HCT116 (cell line): ENCODE data around the gene STYXL2. TPM values are rescaled to one million over a fixed set of nuclear protein-coding genes. Genes with fewer than 3 reads are reported as not detected.
A peak's percentile ranks its signal among the peaks of the same experiment; 100 is the strongest.

Experiments
- ATAC-seq: fragments of 200-7000 bp; cut with Tn5 transposase; 2 replicates; pipeline ENCODE4 v1.9.1; 2020; ENCODE audit warnings: mild to moderate bottlenecking, moderate library complexity
- BruUV-seq: library from RNA; stranded (reverse); fragments of 400-500 nt; replicated peaks from 2 replicates; lab custom pipeline; 2021; lab: Mats Ljungman, UMichigan
- CTCF ChIA-PET: fragments of 300-600 bp; sonication (Branson Sonifier 250); formaldehyde crosslinking; loops from one replicate; lab custom pipeline; 2021; ENCODE audit warnings: antibody characterized with exemption; lab: Charles Lee
- POLR2A ChIA-PET: fragments of 300-600, 350-600 bp; sonication (Branson Sonifier 250); formaldehyde crosslinking; loops from one replicate; lab custom pipeline; 2021; ENCODE audit warnings: antibody characterized with exemption; lab: Charles Lee
- RAD21 ChIA-PET, 2 experiments: fragments of 300-600 bp; sonication (Branson Sonifier 250); formaldehyde crosslinking; loops; one replicate each; lab custom pipeline; 2023; ENCODE audit warnings: low total read pairs in 2 of 2; ENCODE audit not compliant: uncharacterized antibody in 2 of 2, unreplicated experiment in 2 of 2, low non-redundant PET in 1 of 2; lab: Charles Lee
- DNase-seq: peaks from one replicate; pipeline ENCODE4 v3.0.0-alpha.2; 2010; ENCODE audit warnings: low read depth, low spot score
- H2AFZ ChIP-seq: fragments of 200-600 bp; shearing (Covaris generic), sonication (generic); 2 replicates; pipeline ENCODE4 v1.6.1; 2017; ENCODE audit warnings: low read depth, mixed run types, mixed read lengths, antibody characterized with exemption, low read length; ENCODE audit not compliant: poor library complexity, severe bottlenecking
- H3K27ac ChIP-seq: 2 replicates; pipeline ENCODE4 v1.5.1; 2012; ENCODE audit warnings: low read depth, low read length
- H3K27me3 ChIP-seq: fragments of 200-600 bp; sonication (generic); 2 replicates; pipeline ENCODE4 v1.6.1; 2016; ENCODE audit warnings: mixed run types, low read length, mixed read lengths; ENCODE audit not compliant: insufficient read depth
- H3K36me3 ChIP-seq, 2 experiments: fragments of 200-500 bp in 1 of 2; fragments of 200-600 bp in 1 of 2; sonication (Bioruptor generic) in 1 of 2; sonication (generic) in 1 of 2; 2 replicates each; pipeline versions ENCODE4 v1.5.1 to v1.6.1; 2014 to 2016; ENCODE audit warnings: low read length in 2 of 2, inconsistent platforms in 1 of 2, mixed read lengths in 1 of 2, mixed run types in 1 of 2; ENCODE audit not compliant: insufficient read depth in 2 of 2, control insufficient read depth in 1 of 2
- H3K4me1 ChIP-seq, 2 experiments: fragments of 200-600 bp in 1 of 2; sonication (generic) in 1 of 2; 2 replicates each; pipeline versions ENCODE4 v1.5.1 to v1.6.1; 2012 to 2017; ENCODE audit warnings: low read length in 2 of 2, inconsistent platforms in 1 of 2, mild to moderate bottlenecking in 1 of 2, mixed read lengths in 1 of 2, mixed run types in 1 of 2, moderate library complexity in 1 of 2; ENCODE audit not compliant: insufficient read depth in 2 of 2, control insufficient read depth in 1 of 2
- H3K4me2 ChIP-seq: fragments of 200-600 bp; sonication (generic); 2 replicates; pipeline ENCODE4 v1.6.1; 2017; ENCODE audit warnings: mixed run types, low read length, mixed read lengths
- H3K4me3 ChIP-seq, 2 experiments: fragments of 200-600 bp in 1 of 2; sonication (generic) in 1 of 2; replicated peaks in 1 of 2; 2 replicates each; pipeline ENCODE4 v1.5.1; 2011 to 2016; ENCODE audit warnings: low read length in 2 of 2, control low read depth in 1 of 2, low read depth in 1 of 2, mild to moderate bottlenecking in 1 of 2, mixed read lengths in 1 of 2, mixed run types in 1 of 2
- H3K79me2 ChIP-seq: fragments of 200-600 bp; sonication (generic); 2 replicates; pipeline ENCODE4 v1.6.1; 2017; ENCODE audit warnings: mild to moderate bottlenecking, mixed run types, low read length, moderate library complexity, mixed read lengths; ENCODE audit not compliant: insufficient read depth
- H3K9ac ChIP-seq: fragments of 200-600 bp; sonication (generic); 2 replicates; pipeline ENCODE4 v1.6.1; 2016; ENCODE audit warnings: low read length, mixed read lengths
- H3K9me2 ChIP-seq: fragments of 200-600 bp; sonication (generic), shearing (Covaris generic); 2 replicates; pipeline ENCODE4 v1.6.1; 2017; ENCODE audit warnings: mixed run types, mild to moderate bottlenecking, moderate library complexity; ENCODE audit not compliant: insufficient read depth
- H3K9me3 ChIP-seq, 2 experiments: fragments of 200-500 bp in 1 of 2; fragments of 200-600 bp in 1 of 2; sonication (Bioruptor generic) in 1 of 2; sonication (generic) in 1 of 2; 2 replicates each; pipeline ENCODE4 v1.6.1; 2014 to 2017; ENCODE audit warnings: low read length in 2 of 2, mixed read lengths in 2 of 2, inconsistent platforms in 1 of 2, low read depth in 1 of 2, mild to moderate bottlenecking in 1 of 2, mixed run types in 1 of 2, moderate library complexity in 1 of 2; ENCODE audit not compliant: control insufficient read depth in 1 of 2, insufficient read depth in 1 of 2
- H4K20me1 ChIP-seq: fragments of 200-600 bp; sonication (generic), shearing (Covaris generic); 2 replicates; pipeline ENCODE4 v1.6.1; 2017; ENCODE audit warnings: mixed run types, mild to moderate bottlenecking, moderate library complexity; ENCODE audit not compliant: insufficient read depth
- EGR1 ChIP-seq: IDR thresholded peaks from 2 replicates; pipeline ENCODE4 v1.6.1; 2012; ENCODE audit warnings: low read depth
- ELF1 ChIP-seq: IDR thresholded peaks from 2 replicates; pipeline ENCODE4 v1.6.1; 2012; ENCODE audit warnings: low read depth, borderline replicate concordance
- EZH2 ChIP-seq: fragments of 200-600 bp; sonication (generic); IDR thresholded peaks from 2 replicates; pipeline ENCODE4 v1.6.1; 2017; ENCODE audit warnings: antibody characterized with exemption, mixed run types
- FOSL1 ChIP-seq: IDR thresholded peaks from 2 replicates; pipeline ENCODE4 v1.6.1; 2012; ENCODE audit warnings: low read depth
- JUND ChIP-seq: IDR thresholded peaks from 2 replicates; pipeline ENCODE4 v1.6.1; 2012
- POLR2A ChIP-seq: IDR thresholded peaks from 2 replicates; pipeline ENCODE4 v1.7.0; 2011; ENCODE audit warnings: borderline replicate concordance; ENCODE audit not compliant: insufficient read depth, insufficient read length; ENCODE audit errors: extremely low read depth
- POLR2AphosphoS5 ChIP-seq: IDR thresholded peaks from 2 replicates; pipeline ENCODE4 v1.6.1; 2011; ENCODE audit warnings: mild to moderate bottlenecking, low read depth, low read length, moderate library complexity
- RAD21 ChIP-seq: IDR thresholded peaks from 2 replicates; pipeline ENCODE4 v1.6.1; 2012; ENCODE audit warnings: low read depth, mild to moderate bottlenecking
- SIN3A ChIP-seq: IDR thresholded peaks from 2 replicates; pipeline ENCODE4 v1.6.1; 2012; ENCODE audit warnings: low read depth
- SP1 ChIP-seq: IDR thresholded peaks from 2 replicates; pipeline ENCODE4 v1.6.1; 2012; ENCODE audit warnings: low read depth
- SRF ChIP-seq: IDR thresholded peaks from 2 replicates; pipeline ENCODE4 v1.6.1; 2012; ENCODE audit warnings: low read depth
- TCF7L2 ChIP-seq: IDR thresholded peaks from 2 replicates; pipeline ENCODE4 v1.7.0; 2011; ENCODE audit warnings: borderline replicate concordance, inconsistent platforms; ENCODE audit not compliant: insufficient read depth, insufficient read length; ENCODE audit errors: extremely low read depth
- YY1 ChIP-seq: IDR thresholded peaks from 2 replicates; pipeline ENCODE4 v1.6.1; 2011; ENCODE audit warnings: low read length, low read depth, moderate library complexity, mild to moderate bottlenecking; ENCODE audit not compliant: insufficient replicate concordance; ENCODE audit errors: extremely low read depth
- ZNF274 ChIP-seq: fragments of 200-500 bp; sonication (Bioruptor generic); IDR thresholded peaks from 2 replicates; pipeline ENCODE4 v1.6.1; 2014; ENCODE audit warnings: mild to moderate bottlenecking, low read depth, low read length, inconsistent platforms
- intact Hi-C: fragments of 100-400 bp; cut with micrococcal nuclease; formaldehyde crosslinking; loops from 2 replicates; pipeline ENCODE4 v1.10.0; 2022
- total RNA-seq: library from RNA; stranded (reverse); gene quantifications from one replicate; pipeline ENCODE4 v1.2.1, GENCODE V29; 2021; ENCODE audit not compliant: unreplicated experiment
- TF ChIP-seq, protein P1 (sequence below): IDR thresholded peaks from 2 replicates; pipeline ENCODE4 v1.6.1; 2012; ENCODE audit warnings: low read depth
- TF ChIP-seq, protein P2 (sequence below): IDR thresholded peaks from 2 replicates; pipeline ENCODE4 v1.6.1; 2011; ENCODE audit warnings: mild to moderate bottlenecking, low read length, moderate library complexity; ENCODE audit not compliant: insufficient replicate concordance; ENCODE audit errors: extremely low read depth
- TF ChIP-seq, protein P3 (sequence below): IDR thresholded peaks from 2 replicates; pipeline ENCODE4 v1.6.1; 2012
- TF ChIP-seq, protein P4 (sequence below): IDR thresholded peaks from 2 replicates; pipeline ENCODE4 v1.6.1; 2012

STYXL2 gene
- total RNA-seq, 1 experiment from 2014 or later, result not detected

DNA sequence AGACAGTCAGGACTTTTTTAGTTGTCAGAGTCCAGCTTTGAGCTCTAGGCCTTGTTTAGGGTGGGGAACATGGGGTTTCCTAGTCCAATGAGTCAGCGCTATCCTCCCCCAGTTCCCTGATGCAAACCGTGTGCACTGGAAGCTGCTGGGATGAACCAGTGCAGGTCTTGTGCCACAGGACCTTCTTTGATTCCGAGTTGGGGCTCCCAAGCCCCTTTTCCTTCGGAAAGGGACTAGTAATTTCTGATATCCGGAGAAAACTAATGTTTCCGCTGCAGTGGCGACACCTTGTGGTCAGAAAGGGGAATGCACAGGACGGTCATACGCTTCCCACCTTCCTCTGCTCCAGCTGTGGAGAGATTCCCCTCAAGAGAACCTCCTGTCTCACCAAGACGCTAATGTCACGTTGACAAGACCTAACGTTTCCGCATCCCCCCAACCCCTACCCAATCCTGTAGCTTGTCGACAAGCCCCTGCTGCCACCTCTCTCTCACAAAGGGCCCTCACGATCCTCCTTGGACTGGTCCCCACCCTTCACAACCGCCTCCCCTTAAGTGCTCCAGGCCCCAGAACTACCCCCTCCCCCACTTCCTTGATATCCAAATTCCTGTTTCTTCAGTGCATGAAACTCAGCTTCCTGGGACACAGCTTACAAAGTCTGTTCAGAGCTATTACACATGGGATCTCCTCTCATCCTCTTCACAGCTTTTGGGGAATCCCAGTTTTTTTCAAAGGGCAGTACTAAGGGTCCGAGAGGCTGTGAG is 34.6 kb upstream of the STYXL2 start (continued):
- TF ChIP-seq, protein P1, sequence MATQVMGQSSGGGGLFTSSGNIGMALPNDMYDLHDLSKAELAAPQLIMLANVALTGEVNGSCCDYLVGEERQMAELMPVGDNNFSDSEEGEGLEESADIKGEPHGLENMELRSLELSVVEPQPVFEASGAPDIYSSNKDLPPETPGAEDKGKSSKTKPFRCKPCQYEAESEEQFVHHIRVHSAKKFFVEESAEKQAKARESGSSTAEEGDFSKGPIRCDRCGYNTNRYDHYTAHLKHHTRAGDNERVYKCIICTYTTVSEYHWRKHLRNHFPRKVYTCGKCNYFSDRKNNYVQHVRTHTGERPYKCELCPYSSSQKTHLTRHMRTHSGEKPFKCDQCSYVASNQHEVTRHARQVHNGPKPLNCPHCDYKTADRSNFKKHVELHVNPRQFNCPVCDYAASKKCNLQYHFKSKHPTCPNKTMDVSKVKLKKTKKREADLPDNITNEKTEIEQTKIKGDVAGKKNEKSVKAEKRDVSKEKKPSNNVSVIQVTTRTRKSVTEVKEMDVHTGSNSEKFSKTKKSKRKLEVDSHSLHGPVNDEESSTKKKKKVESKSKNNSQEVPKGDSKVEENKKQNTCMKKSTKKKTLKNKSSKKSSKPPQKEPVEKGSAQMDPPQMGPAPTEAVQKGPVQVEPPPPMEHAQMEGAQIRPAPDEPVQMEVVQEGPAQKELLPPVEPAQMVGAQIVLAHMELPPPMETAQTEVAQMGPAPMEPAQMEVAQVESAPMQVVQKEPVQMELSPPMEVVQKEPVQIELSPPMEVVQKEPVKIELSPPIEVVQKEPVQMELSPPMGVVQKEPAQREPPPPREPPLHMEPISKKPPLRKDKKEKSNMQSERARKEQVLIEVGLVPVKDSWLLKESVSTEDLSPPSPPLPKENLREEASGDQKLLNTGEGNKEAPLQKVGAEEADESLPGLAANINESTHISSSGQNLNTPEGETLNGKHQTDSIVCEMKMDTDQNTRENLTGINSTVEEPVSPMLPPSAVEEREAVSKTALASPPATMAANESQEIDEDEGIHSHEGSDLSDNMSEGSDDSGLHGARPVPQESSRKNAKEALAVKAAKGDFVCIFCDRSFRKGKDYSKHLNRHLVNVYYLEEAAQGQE, result no peak

DNA sequence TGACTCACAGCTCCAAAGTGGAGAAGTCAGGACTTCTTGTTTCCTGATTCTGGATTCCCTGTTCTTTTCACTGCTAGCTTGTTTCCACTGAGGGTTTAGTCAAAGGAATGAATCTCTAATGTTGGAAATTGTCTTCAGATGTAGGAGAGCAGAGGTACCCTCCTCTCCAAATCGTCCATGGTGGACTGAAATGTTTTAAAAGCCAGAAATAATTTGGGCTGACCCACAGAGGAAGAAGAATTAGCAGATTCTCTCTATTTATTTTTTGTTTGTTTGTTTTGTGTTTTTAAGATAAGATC is 34.1 kb upstream of the STYXL2 start:
- Histone ChIP-seq H3K4me1 (peaks cover 3 to 22% of the 10 kb centered on the region in 2 experiments; a peak in 3 of 4 replicates), H3K27ac (no peak overlapping the region), H3K79me2 (no peaks in the 10 kb centered on the region), H3K27me3 (no peaks in the 10 kb centered on the region), H3K4me2 (peak overlapping the region; percentile 62), H4K20me1 (no peaks in the 10 kb centered on the region), H2AFZ (no peak overlapping the region), H3K36me3 (no peaks in the 10 kb centered on the region), H3K9me2 (no peaks in the 10 kb centered on the region), H3K4me3 (peak overlapping the region in 1 of 2 experiments; percentile 31; a peak in 2 of 4 replicates), H3K9me3 (no peaks in the 10 kb centered on the region), H3K9ac (no peak overlapping the region)
- POLR2A ChIA-PET, result interaction anchor here (1.0 to 1.7 kb wide), 2 partner anchors 149 to 161 kb away, joined by 3 to 6 read pairs; partner anchors contain the start of gene POU2F1
- CTCF ChIA-PET, result interaction anchor here (0.8 to 8.4 kb wide), 16 partner anchors 19 to 1135 kb away, joined by 3 to 324 read pairs (median 5); partner anchors contain the start of genes POGK, POU2F1 and TADA1
- ATAC-seq (no peak), DNase-seq (no peak)
- RAD21 ChIA-PET, result interaction anchor here (0.8 to 4.5 kb wide), 3 partner anchors 64 to 150 kb away, joined by 4 to 69 read pairs (median 44); no protein-coding TSS in a partner anchor
- intact Hi-C loops, result loop anchor here (1.0 to 5.0 kb wide), 3 partner anchors 149 to 1132 kb away; no protein-coding TSS in a partner anchor
- TF ChIP-seq SP1 (no peak), ZNF274 (no peak), SIN3A (no peak), FOSL1 (no peak), ELF1 (no peak), EGR1 (no peak), YY1 (no peak), JUND (no peak), RAD21 (no peak), SRF (no peak), POLR2A (no peak), EZH2 (no peak), POLR2AphosphoS5 (no peak), TCF7L2 (no peak)
- TF ChIP-seq, protein P2, sequence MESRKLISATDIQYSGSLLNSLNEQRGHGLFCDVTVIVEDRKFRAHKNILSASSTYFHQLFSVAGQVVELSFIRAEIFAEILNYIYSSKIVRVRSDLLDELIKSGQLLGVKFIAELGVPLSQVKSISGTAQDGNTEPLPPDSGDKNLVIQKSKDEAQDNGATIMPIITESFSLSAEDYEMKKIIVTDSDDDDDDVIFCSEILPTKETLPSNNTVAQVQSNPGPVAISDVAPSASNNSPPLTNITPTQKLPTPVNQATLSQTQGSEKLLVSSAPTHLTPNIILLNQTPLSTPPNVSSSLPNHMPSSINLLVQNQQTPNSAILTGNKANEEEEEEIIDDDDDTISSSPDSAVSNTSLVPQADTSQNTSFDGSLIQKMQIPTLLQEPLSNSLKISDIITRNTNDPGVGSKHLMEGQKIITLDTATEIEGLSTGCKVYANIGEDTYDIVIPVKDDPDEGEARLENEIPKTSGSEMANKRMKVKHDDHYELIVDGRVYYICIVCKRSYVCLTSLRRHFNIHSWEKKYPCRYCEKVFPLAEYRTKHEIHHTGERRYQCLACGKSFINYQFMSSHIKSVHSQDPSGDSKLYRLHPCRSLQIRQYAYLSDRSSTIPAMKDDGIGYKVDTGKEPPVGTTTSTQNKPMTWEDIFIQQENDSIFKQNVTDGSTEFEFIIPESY, result no peak
- TF ChIP-seq, protein P3, sequence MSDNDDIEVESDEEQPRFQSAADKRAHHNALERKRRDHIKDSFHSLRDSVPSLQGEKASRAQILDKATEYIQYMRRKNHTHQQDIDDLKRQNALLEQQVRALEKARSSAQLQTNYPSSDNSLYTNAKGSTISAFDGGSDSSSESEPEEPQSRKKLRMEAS, result no peak
- TF ChIP-seq, protein P4, sequence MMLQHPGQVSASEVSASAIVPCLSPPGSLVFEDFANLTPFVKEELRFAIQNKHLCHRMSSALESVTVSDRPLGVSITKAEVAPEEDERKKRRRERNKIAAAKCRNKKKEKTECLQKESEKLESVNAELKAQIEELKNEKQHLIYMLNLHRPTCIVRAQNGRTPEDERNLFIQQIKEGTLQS, result no peak
- no TSS peak for BruUV-seq
